K562 (cell line): ENCODE results near the gene ENTPD6. TPM values are rescaled to one million over a fixed set of nuclear protein-coding genes. Genes with fewer than 3 reads are reported as not detected.

ENCODE experiments used
- AFF4 ChIP-seq: sonication (generic); formaldehyde crosslinking; IDR thresholded peaks from 2 replicates; pipeline ENCODE4 v1.8.0; 2023; ENCODE audit warnings: mild to moderate bottlenecking, missing genetic modification reagents
- GATAD2A ChIP-seq: fragments of 450-650 bp; IDR thresholded peaks from 2 replicates; pipeline ENCODE4 v1.6.1; 2017
- HOMEZ ChIP-seq: fragments of 250-450 bp; sonication (Bioruptor Pico); IDR thresholded peaks from 2 replicates; pipeline ENCODE4 v1.4.0; 2020; ENCODE audit warnings: mild to moderate bottlenecking, moderate library complexity
- MAFF ChIP-seq: IDR thresholded peaks from 2 replicates; pipeline ENCODE4 v1.6.1; 2012; ENCODE audit warnings: low read length, improper control_type of control experiment
- PTBP1 ChIP-seq: fragments of 200-400 bp; formaldehyde crosslinking; IDR thresholded peaks from 2 replicates; pipeline ENCODE4 v1.6.1; 2017; ENCODE audit warnings: low read depth, low read length
- STAT6 ChIP-seq: sonication (generic); formaldehyde crosslinking; IDR thresholded peaks from 2 replicates; pipeline ENCODE4 v1.8.1; 2023; ENCODE audit warnings: mild to moderate bottlenecking, missing genetic modification reagents
- ZNF408 ChIP-seq: fragments of 250-450 bp; sonication (Bioruptor Pico); IDR thresholded peaks from 2 replicates; pipeline ENCODE4 v1.4.0; 2020; ENCODE audit warnings: low read depth, mild to moderate bottlenecking, moderate library complexity
- polyA plus RNA-seq, 8 experiments: library from polyadenylated mRNA; depleted of rRNA in 4 of 8; stranded (reverse) in 5 of 8; unstranded in 3 of 8; fragments of >200 nt; fragmentation: Nextera tagmentation in 2 of 8; fragmentation: Illumina TruSeq in 1 of 8; extraction: Ambion mirVana in 2 of 8; extraction: Trizol in 1 of 8; gene quantifications; 2 replicates each; pipeline versions ENCODE4 v1.2.1 to v1.2.3, GENCODE V29; 2011 to 2014; ENCODE audit warnings: inconsistent platforms in 1 of 8, missing spikeins in 1 of 8
- total RNA-seq, 7 experiments: library from RNA; depleted of rRNA in 6 of 7; stranded (reverse); fragments of >200 nt in 6 of 7; fragmentation: Illumina TruSeq in 2 of 7; extraction: Trizol in 2 of 7; gene quantifications; 2 replicates each; pipeline versions ENCODE4 v1.2.1 to v1.2.3, GENCODE V29; 2011 to 2021; ENCODE audit warnings: low replicate concordance in 1 of 7

The ENTPD6 gene
- total and polyA plus RNA-seq, 9 of the 15 experiments (the other 6 are each of a cell fraction or from before 2014, with no cell fraction given), result 0.82 to 36.8 (median 22.4) TPM

- no peak for TF ChIP-seq HOMEZ
- TF ChIP-seq PTBP1, result no peak
- no peak for TF ChIP-seq STAT6 (CRISPR knock-in tag)
- no peak for TF ChIP-seq ZNF408
- no peak for TF ChIP-seq MAFF
- TF ChIP-seq GATAD2A, result no peak
- no peak for TF ChIP-seq AFF4
Measured at GRCh38 chr20:25259358-25259757, 63.8 kb downstream of the ENTPD6 start (continued).
